NK-92 treated with Interleukin-12 subunit alpha and Interleukin-12 subunit beta, amount 100 ng/mL, for 24 hours (cell line): ENCODE results near the gene KIDINS220.
A peak's percentile ranks its signal among the peaks of the same experiment; 100 is the strongest.

ENCODE experiments used
- DNase-seq: peaks from one replicate; lab custom pipeline; 2025; lab: John Stamatoyannopoulos, UW

KIDINS220 gene

GRCh38 chr2:8697190-8697589 lies 140.2 kb downstream of the KIDINS220 start:
- DNase-seq, result no peak

- no peak for DNase-seq
These were observed 142.7 kb downstream of the KIDINS220 start for GRCh38 chr2:8694737-8695136.

GRCh38 chr2:8693157-8693821 lies 144.1 kb downstream of the KIDINS220 start:
- no peak for DNase-seq

GRCh38 chr2:8692783-8693156 lies 144.6 kb downstream of the KIDINS220 start:
- DNase-seq, result no peak

- no peak for DNase-seq
These were observed 145.5 kb downstream of the KIDINS220 start for GRCh38 chr2:8691859-8692437.

GRCh38 chr2:8685697-8686358 lies 151.6 kb downstream of the KIDINS220 start:
- peak; percentile 60 for DNase-seq

- DNase-seq, result peak; percentile 57
These were observed 152.3 kb downstream of the KIDINS220 start for GRCh38 chr2:8684878-8685696.

- DNase-seq, result peak; percentile 32
These were observed 152.9 kb downstream of the KIDINS220 start for GRCh38 chr2:8684540-8684877.

- peak; percentile 25 for DNase-seq
These were observed 154.4 kb downstream of the KIDINS220 start for GRCh38 chr2:8682719-8683667.

GRCh38 chr2:8681786-8682692 lies 155.4 kb downstream of the KIDINS220 start, which contains the start of gene ID2:
Gene ID2, plus strand, starts transcription at chr2:8682056. Its CDS starts 110 bp downstream, at chr2:8682166.
- peak; percentile 97 for DNase-seq

- DNase-seq, result peak; percentile 62
These were observed 156.3 kb downstream of the KIDINS220 start for GRCh38 chr2:8680822-8681760.

- no peak for DNase-seq
These were observed 157.3 kb downstream of the KIDINS220 start for GRCh38 chr2:8679827-8680731.

- DNase-seq, result no peak
These were observed 157.9 kb downstream of the KIDINS220 start for GRCh38 chr2:8679567-8679826.
